ENCODE measurements around the gene KCNE1.
"Not testable (repeated sequence)": the region's sequence is repeated elsewhere in the genome, so short reads cannot be mapped to it uniquely, and the experiment has no call there.

Gene KCNE1

GRCh38 chr21:34510148-34511142 is 1.6 kb downstream of the KCNE1 start:
- DNase-seq: peak; percentile 54

GRCh38 chr21:34509151-34509550 is 2.9 kb downstream of the KCNE1 start:
- DNase-seq: no peak

DNA sequence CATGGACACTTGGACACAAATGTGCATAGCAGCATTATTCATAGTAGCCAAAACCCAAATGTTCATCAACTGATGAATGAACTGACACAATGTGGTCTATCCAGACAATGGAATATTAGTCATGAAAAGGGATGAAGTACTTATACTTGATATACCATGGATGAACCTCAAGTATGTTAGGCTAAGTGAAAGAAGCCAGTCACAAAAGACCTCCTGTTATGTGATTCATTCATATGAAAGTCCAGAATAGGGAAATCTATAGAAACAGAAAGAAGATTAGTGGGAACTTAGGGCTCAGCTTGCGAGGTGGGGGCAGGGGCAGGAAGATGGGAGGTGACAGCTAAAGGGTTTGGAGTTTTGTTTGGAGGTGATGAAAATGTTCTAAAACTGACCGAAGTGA is 7.4 kb downstream of the KCNE1 start:
- DNase-seq: no peak

GRCh38 chr21:34502480-34503106 is 9.4 kb downstream of the KCNE1 start:
- DNase-seq: no peak

DNA sequence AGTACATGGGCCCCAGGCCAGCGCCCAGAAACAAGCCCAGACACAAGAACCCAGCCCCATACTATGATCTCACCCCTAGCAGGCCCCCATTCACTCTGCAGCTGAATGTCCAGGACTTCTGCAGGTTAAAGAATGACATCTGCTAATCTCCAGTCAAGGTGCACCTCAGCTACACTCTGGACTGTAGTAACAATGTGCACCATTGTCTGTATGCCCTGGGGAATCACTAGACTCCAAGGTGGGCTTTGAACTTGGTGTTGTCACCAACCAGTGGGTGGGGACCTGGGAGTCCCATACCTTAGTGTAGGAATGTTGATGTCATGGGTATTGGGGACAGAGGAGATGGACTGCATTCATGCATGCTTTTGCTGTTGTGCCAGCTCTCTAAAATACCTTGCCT is 10.3 kb downstream of the KCNE1 start:
- no peak for DNase-seq

- no peak for DNase-seq
Observed at GRCh38 chr21:34500191-34500590, 11.8 kb downstream of the KCNE1 start.

DNA sequence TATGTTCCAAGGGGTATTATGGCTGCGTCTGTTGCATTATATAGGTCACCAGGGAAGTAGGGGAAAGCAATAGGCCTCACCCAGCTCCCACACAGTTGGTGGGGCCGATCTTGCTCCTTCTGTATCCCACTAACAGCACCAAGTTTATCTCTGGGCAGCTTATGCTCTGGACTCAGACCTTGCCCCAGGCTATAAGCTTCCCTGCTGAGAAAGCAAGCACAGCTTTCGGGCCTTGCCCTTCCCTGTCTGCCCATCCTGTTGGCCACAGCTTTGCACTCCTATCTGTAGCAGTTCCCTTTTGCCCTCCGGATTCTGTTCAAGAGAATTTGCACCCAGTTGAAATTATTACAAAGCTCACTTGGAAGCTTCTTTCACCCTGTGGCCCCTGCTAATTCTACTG is 12.9 kb downstream of the KCNE1 start:
- no peak for DNase-seq

- no peak for DNase-seq
Observed at GRCh38 chr21:34498623-34499022, 13.4 kb downstream of the KCNE1 start.

DNA sequence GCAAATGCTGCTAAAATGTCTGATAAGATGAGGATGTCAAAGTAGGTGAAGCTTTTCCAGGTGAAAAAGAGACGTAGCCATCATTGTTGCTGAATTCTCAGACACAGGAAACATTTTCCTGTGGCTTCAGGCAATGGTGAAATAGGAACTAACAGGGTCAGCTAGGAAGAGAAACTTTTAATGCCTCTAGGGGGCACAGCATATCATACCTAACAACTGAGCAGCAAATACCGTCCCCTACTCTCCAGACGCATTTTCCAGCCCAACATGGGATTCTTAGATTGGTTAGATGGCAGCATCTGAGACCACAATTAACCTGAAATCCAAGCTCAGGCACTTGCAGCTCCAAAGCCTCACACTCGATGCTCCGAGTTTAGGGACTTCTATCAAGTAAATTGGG is 28.2 kb downstream of the KCNE1 start:
- not testable (repeated sequence) for DNase-seq

GRCh38 chr21:34483435-34483834 is 28.6 kb downstream of the KCNE1 start:
- DNase-seq: not testable (repeated sequence)

GRCh38 chr21:34467333-34467732 is 44.7 kb downstream of the KCNE1 start:
- DNase-seq: not testable (repeated sequence)

DNA sequence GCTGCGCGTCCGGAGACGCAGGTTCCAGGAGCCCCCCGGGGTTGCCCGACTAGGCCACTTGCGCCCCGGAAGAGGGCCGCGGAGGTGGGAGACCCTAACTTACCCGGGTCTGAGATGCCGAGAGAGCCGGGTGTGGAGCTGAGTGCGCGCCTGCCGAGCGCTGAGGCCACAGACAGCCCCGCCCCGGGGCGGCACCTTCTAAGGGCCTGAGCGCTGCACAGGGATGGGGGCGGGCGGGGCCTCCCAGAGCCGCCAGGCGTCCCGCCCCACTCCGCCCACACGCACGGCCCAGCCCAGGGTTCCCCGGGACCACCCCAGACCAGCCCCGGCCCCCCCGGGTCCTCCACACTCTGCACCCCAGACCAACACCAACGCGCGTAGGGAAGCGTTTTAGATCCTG is 52.6 kb downstream of the KCNE1 start:
- not testable (repeated sequence) for DNase-seq

- DNase-seq: not testable (repeated sequence)
Observed at GRCh38 chr21:34458266-34458665, 53.7 kb downstream of the KCNE1 start.

GRCh38 chr21:34456180-34456579 is 55.8 kb downstream of the KCNE1 start:
- DNase-seq: not testable (repeated sequence)

GRCh38 chr21:34455628-34456027 is 56.4 kb downstream of the KCNE1 start:
- not testable (repeated sequence) for DNase-seq

- not testable (repeated sequence) for DNase-seq
Observed at GRCh38 chr21:34447018-34447417, 65.0 kb downstream of the KCNE1 start.

DNA sequence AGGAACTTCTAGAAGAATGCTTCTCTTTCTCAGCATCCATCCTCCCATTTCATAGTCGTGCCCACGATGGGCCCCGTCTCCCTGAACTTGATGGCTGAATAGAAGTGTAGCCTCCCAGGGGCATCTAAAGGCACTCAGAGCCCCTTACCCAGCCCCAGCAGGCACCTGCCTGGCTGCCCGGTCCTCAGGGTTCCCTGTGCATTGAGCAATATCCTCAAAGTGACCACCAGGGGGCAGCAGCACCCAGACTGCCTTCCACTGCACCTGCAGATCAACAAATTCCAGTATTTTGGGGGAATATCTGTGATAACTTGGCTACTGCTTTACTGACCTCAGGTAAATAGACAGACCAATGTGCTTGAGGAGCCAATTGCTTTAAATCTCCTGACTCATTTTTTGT is 68.5 kb downstream of the KCNE1 start:
- DNase-seq: not testable (repeated sequence)

GRCh38 chr21:34429710-34430109 is 82.3 kb downstream of the KCNE1 start:
- not testable (repeated sequence) for DNase-seq

DNA sequence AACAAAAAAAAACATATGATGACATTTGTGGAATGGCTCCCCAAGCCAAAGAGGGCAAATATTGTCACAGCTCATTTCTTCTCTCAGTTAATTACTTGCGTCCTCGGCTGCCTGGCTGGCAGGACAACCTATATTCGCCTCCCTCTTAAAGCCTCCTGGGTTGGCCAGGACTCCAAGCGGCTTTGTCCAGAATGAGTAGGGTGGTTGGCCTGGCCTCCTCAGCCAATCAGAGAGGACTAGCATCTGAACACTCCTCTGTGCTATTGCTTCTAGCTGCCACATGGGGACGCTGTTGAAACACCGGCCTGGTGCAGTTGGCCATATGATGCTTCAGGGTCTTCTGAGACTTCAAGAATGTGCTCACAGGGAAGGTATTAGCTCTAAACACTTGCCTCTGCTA is 83.6 kb downstream of the KCNE1 start:
- DNase-seq: not testable (repeated sequence)

GRCh38 chr21:34427339-34427738 is 84.7 kb downstream of the KCNE1 start:
- DNase-seq: not testable (repeated sequence)

GRCh38 chr21:34423805-34424204 is 88.2 kb downstream of the KCNE1 start, which contains the start of gene SMIM34:
Gene SMIM34, minus strand, starts transcription at chr21:34423951. Its CDS starts 112 bp downstream, at chr21:34423839.
- DNase-seq: not testable (repeated sequence)

DNA sequence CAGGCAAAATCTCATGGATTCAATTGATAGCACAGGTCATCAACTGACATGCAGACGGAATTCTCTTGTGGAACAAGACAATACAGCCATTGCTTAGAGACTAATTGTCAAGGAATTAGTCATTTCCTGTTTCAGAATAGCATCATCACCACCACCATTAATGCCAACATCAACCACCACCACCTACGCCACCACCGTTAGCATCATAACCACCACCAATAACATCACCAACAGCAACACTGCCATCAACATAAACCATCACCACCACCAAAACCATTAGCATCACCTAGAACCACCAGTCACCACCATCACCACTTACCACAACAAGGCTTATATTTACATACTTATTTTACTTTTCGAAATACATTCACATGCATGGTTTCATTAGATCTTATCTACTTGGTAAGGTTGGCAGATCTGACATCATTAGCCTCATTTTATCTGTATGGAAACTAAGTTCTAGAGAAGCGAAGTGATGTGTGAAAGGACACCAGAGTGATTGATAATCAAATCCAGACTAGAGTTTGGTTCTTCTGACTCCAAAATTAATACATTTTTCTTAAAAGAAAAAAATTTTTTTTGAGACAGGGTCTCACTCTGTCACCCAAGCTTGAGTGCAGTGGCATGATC is 94.4 kb downstream of the KCNE1 start:
- not testable (repeated sequence) for DNase-seq

DNA sequence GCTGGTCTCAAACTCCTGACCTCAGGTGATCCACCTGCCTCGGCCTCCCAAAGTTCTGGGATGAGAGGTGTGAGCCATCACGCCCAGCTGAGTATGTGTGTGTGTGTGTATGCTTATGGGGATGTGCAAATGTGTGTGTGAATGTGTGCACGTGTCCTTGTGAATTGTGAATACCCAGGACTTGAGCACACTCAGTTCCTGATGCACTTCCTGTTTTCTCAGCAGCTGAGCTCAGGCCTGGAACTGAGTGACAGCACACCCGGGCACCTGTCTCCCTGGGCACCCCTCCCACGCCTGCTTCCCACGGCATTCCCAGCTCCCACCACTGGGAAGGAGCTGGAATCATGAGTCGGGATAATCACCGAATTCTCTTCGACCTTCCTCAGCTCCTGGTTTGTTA is 104.7 kb downstream of the KCNE1 start:
- DNase-seq: not testable (repeated sequence)
